Measurements from ENCODE around the gene NIPSNAP3A.

GRCh38 chr9:104700306-104700705, 47.2 kb upstream of the NIPSNAP3A start:
- TF ChIP-seq CTCF (IDR thresholded peaks at IDR 0.05) (no peak), POLR2AphosphoS5 (IDR thresholded peaks at IDR 0.05) (no peak), POLR2A (IDR thresholded peaks at IDR 0.05) (no peak)

Measured in stomach (tissue), 4 donors.